Measurements from ENCODE around the gene ATP6V0B.

ATP6V0B gene

DNA sequence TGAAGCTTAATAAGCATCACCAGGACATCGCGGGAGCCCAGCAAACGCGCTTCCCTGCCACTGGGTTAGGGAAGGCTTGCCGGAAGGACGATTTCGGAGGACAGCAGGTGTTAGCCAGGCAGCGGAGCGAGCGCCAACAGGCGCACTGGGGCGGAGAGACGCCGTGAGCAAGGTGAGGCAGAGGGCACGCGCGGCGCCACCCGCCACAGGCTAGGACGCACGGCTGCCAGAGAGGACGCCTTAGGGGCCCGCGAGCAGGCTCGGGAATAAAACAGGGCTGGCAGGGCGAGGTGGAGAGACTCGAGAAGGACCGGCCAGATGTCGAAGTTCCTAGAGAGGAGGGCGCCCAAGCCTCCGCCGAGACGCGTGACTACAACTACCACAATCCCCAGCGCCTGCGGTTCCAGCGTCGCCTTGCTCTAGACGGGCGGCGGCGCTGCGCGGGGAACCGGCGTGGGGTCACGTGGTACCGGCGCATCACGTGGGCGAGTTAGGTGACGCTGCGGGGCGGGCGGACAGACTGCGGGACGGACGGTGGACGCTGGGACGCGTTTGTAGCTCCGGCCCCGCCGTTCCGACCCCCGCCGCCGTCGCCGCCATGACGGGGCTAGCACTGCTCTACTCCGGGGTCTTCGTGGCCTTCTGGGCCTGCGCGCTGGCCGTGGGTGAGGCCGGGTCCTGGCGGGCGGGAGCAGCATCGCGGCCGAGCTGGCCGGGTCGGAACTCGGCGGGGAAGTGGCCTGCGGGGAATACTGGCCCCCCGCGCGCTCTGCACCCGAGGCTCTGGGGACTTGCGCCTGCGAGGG lies at the start of gene ATP6V0B:
Gene ATP6V0B, plus strand, starts transcription at position 518 of the 806 bp plus-strand sequence. Its CDS starts 81 bp downstream, at position 599.
- peak; percentile 98 for DNase-seq

DNA sequence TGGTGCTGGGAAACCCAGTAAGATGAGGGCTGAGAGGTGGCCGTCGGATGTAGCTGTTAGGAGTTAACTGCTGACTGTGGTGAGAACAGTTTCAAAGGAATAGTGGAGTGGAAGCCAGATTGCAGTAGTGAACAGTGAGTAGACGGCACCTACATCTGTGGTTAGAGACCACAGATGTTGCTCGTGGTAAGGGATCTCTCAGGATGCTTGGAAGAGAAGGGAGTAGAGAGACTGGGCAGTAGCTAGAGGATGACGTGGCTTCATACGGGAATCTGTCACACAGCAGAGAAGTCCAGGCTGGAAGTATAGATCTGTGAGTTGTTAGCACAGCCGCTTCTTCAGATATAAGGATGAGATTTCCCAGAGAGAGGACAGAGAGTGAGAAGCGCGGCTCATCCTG lies 48.9 kb upstream of the ATP6V0B start:
- no peak for DNase-seq

- DNase-seq, result peak; percentile 14
These were observed 44.4 kb upstream of the ATP6V0B start for GRCh38 chr1:43930168-43930948.

- DNase-seq, result no peak
These were observed 43.8 kb upstream of the ATP6V0B start for GRCh38 chr1:43930949-43931275.

DNA sequence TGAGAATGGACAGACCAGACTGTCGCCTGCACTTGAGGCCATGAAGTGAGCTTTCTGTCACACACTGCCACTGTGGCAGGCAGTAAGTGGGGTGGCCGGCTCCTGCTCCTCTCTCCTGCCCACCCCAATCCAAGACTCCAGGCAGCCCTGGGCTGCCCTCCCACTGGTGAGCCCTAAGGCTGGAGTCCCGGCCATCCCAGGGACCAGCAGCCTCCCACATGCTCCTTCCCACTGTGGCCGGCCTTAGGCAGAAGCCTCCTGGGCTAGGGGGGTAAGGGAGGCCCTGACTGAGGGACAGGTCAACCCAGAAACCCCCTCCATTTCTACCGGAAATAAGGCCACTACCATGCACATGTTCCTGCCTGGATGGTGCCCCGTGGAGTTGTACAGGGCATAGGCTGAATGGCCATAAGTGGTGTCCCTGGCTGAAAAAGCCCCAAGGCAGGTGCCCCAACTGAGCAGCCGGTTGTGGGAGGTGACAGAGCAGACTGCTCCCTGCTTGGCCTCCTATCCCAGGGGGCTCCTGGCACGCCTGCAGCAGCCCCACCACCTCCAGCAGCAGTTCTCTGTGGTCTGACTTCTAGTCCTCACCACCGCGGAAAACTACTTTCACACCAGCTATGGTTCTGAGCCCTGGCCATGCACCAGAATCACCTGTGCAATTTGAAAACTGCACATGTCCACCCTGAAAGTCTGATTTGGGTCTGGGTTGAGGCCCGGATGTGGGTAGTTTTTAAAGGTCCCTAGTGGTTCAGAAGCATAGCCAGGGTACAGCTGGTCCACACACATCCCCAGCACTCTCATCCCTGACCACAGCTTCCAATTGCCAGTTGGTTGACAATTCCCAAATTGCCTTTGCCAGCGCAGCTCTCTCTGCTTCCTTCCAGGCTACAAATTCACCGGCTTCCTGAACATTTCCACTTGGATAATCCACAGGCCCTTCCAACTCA lies 42.8 kb upstream of the ATP6V0B start:
- no peak for DNase-seq

DNA sequence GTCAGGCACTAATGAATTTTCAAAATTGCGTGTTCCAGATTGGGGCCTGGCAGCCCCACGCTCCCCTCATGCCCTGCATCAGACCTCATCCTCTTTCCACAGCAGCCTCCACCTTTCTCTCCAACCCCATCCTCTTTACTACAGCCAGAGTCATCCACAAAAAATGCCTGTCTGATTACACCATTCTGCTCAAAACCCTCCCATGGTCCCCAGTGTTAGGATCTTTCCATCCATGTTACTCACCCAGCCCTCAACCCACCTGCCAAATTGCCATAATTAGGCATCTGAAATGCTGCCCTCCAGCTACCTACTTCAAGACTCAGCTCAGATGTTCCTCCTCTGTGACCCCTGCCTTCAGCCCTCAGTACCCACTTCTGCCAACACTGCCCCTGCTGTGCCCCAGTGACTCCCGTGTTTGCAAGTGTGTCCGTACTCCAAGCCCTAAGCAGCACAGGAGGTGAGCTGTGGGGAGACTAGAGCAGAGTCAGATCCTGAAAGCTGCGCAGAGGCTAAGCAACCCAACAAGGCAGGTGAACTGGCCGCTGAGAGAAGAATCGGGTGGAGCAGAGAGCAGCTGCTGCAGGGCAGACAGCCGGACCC lies 41.9 kb upstream of the ATP6V0B start:
- DNase-seq, result no peak

DNA sequence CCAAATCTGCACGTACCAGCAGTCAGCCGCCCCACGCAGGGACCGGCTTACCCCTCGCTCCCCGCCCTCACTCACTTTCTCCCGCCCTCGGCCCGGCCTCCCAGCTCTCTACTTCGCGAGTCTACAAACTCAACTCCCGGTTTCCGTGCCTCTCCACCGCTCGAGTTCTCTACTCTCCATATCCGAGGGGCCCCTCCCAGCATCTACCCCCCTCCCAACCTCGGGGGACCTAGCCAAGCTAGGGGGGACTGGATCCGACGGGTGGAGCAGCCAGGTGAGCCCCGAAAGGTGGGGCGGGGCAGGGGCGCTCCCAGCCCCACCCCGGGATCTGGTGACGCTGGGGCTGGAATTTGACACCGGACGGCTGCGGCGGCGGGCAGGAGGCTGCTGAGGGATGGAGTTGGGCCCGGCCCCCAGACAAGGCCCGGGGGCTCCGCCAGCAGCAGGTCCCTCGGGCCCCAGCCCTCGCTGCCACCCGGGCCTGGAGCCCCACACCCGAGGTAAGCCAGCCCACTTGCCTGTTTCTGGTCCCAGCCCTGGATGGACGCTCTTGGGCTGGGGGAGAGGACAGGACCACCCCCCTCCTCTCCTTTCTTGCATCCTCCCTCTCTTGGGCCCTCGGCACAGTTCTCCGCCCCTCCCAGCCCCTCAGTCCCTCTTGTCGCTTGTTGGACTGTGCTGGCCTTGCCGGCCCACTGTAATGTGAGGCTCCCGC lies 41.2 kb upstream of the ATP6V0B start, which contains the start of gene ARTN:
Gene ARTN, plus strand, starts transcription at position 416 of the 715 bp plus-strand sequence. CDS start 1,856 bp downstream, outside the sequence.
- no peak for DNase-seq

DNA sequence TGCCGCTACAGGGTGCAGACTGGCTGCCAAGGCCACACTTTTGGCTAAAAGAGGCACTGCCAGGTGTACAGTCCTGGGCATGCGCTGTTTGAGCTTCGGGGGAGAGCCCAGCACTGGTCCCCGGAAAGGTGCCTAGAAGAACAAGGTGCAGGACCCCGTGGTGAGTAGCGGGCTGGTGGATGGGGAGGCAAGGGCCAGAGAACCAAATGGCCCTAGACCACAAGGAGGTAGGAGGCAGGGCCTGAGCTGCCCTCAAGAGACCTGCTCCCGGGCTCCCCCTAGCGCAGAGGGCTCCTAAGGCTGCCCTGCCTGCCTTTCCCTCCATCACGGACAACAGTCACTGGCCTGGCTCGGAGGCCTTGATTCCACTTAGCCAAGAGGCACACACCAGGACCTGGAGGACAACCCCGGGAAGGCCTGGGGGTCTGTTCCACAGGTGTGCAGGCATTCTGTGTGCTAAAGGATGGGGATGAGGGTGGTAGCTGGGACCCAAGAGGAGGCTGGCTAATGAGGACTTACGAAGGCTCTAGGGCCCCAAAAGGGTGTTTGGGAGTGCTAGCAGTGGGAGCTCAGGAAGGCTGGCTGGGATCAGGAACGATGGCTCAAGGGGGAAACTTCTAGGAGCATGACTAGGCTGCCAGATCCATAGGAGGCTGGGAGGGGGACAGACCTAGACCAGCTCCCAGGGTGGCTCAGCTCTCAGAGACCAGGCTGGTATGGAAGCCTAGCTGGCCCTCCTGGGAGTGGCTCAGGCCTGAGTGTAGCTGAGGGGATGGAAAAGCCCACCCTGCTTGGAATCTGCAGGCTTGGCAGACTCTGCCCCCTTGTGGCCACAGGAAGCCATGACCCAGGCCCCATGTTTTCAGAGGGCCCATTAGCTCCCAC lies 40.4 kb upstream of the ATP6V0B start:
- peak; percentile 58 for DNase-seq

- DNase-seq, result no peak
These were observed 39.8 kb upstream of the ATP6V0B start for GRCh38 chr1:43934986-43935324.

DNA sequence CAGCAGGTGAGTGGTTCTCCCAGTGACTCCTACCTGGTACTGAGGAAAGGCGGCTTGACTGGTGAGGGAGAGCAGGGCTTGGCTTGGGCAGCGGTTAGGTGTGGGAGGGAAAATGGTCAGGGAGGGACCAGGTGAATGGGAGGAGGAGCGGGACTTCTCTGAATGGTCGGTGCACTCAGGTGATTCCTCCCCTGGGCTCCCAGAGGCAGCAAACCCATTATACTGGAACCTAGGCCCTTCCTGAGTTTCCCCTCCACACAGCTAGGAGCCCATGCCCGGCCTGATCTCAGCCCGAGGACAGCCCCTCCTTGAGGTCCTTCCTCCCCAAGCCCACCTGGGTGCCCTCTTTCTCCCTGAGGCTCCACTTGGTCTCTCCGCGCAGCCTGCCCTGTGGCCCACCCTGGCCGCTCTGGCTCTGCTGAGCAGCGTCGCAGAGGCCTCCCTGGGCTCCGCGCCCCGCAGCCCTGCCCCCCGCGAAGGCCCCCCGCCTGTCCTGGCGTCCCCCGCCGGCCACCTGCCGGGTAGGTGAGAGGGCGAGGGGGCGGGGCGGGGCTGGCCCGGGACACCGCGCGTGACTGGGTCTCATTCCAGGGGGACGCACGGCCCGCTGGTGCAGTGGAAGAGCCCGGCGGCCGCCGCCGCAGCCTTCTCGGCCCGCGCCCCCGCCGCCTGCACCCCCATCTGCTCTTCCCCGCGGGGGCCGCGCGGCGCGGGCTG lies 38.9 kb upstream of the ATP6V0B start:
- DNase-seq, result no peak

DNA sequence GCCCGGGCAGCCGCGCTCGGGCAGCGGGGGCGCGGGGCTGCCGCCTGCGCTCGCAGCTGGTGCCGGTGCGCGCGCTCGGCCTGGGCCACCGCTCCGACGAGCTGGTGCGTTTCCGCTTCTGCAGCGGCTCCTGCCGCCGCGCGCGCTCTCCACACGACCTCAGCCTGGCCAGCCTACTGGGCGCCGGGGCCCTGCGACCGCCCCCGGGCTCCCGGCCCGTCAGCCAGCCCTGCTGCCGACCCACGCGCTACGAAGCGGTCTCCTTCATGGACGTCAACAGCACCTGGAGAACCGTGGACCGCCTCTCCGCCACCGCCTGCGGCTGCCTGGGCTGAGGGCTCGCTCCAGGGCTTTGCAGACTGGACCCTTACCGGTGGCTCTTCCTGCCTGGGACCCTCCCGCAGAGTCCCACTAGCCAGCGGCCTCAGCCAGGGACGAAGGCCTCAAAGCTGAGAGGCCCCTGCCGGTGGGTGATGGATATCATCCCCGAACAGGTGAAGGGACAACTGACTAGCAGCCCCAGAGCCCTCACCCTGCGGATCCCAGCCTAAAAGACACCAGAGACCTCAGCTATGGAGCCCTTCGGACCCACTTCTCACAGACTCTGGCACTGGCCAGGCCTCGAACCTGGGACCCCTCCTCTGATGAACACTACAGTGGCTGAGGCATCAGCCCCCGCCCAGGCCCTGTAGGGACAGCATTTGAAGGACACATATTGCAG lies 38.2 kb upstream of the ATP6V0B start:
- peak; percentile 13 for DNase-seq

GRCh38 chr1:43937179-43937865 lies 37.4 kb upstream of the ATP6V0B start:
- no peak for DNase-seq

- no peak for DNase-seq
These were observed 36.4 kb upstream of the ATP6V0B start for GRCh38 chr1:43938383-43938782.

GRCh38 chr1:43938892-43939587 lies 35.7 kb upstream of the ATP6V0B start:
- no peak for DNase-seq

- no peak for DNase-seq
These were observed 32.3 kb upstream of the ATP6V0B start for GRCh38 chr1:43942411-43942810.

DNA sequence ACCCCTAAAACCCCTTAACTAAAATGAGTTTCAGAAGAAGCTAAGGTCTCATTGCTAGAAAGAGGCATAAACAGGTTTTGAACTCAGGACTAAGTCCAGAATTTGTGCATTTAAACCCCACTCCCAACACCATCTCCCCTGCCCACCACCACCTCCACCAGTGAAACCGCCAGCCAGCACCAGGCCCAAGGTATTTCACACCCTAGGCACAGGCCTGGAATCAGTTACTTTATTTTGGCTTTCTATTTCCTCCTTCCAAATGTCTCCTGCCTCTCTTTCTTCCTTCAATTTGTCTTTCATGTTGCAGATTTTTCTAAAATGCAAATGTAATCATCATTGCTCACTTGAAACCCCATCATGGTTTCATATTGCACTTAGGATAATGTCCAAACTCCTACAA lies 29.9 kb upstream of the ATP6V0B start:
- DNase-seq, result no peak

DNA sequence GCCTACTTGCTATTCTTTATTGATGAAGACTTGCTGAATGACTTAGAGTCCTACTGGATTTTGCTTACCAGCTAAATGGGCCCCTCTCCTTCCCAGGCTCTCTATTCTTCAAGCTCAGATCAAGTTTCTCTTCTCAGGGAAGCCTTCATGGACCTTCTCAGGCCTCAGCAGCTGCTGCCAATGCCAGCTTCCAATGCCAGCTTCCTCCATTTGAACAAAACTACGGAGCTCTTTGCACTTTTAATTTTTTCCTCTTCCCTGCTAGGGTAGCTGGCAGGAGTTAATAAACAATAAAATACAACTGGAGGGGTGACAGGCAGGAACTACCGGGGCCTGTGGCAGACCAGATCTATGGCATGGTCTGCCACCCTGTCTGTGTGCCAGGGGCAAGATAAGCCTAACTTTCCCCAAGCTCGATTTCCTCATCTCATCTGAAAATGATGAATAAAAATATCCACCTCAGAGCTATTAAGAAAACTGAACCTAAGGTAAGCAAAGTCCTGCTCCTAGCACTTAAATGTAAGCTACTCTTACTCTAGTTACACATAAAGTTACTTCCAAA lies 29.0 kb upstream of the ATP6V0B start:
- no peak for DNase-seq

Data from stimulated activated CD4-positive, alpha-beta T cell treated with anti-CD3 and anti-CD28 coated beads, Interleukin-4, amount 100 ng/mL, for 1 hour (primary cell).